Amniotic epithelial cell (primary cell): ENCODE data around the gene MACROH2A2.
A peak's percentile ranks its signal among the peaks of the same experiment; 100 is the strongest.
"Not testable (repeated sequence)": the region's sequence is repeated elsewhere in the genome, so short reads cannot be mapped to it uniquely, and the experiment has no call there.

Source experiments
- DNase-seq: peaks from one replicate; pipeline ENCODE4 v3.0.0-alpha.2; 2010; ENCODE audit warnings: low read depth

Gene MACROH2A2

GRCh38 chr10:70101068-70101562 lies 48.5 kb downstream of the MACROH2A2 start:
- not testable (repeated sequence) for DNase-seq

DNA sequence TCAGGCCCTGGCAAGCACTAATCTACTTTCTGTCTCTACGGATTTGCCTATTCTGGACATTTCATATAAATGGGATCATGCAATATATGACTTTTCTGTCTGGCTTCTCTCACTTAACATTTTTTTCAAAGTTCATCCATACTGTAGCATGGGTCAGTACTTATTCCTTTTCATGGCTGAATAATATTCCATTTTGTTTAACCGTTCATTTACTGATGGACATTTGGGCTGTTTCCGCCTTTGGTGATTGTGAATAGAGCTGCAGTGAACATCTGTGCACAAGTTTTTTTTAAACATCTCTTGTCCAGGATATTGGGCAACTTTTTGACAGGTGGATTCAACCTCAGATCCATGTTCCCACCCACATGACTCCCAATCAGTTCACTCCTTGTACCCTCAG lies 49.0 kb downstream of the MACROH2A2 start:
- no peak for DNase-seq

GRCh38 chr10:70106958-70107791 lies 54.5 kb downstream of the MACROH2A2 start:
- DNase-seq: no peak

DNA sequence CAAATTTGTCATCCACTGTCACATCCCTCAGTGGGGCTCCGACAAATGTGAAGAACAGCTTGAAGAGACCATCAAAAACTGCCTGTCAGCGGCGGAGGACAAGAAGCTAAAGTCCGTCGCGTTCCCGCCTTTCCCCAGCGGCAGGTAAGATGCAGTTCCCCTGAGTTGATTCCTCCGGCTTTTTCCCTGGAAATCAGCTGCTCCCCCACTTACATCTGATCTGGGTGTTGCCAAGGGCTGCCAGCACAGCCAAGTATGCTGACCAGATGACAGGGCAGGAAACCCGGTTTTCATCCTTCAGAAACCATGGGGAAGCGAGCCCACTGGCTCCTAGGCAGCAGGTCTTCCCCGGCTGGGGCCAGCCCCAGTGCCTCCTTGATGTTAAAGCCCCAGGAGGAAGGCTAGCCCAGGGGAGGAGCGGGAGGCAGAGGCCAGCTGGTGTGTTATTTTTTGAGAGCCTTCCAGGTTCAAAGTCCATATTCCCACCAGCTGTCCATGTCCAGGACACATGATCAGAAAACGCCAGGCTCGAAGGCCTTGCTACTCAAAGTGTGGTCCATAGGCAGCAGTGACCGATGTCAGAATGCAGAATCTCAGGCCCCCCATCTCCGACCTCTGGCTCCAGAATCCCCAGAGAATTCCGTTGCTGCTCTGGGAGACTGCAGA lies 56.6 kb downstream of the MACROH2A2 start:
- DNase-seq: no peak

DNA sequence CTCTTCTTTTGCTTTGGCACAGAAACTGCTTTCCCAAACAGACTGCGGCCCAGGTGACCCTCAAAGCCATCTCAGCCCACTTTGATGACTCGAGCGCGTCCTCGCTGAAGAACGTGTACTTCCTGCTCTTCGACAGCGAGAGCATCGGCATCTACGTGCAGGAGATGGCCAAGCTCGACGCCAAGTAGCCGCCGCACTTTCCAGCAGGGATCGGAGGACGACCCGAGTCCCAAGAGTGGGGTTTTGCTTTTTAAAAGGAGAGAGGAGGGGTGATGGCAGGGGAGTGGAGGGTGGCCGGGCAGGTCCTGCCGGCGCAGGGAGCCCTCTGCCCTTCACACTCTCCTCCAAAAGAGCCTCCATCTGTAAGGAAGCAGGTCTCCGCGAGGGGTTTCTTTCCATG lies 58.9 kb downstream of the MACROH2A2 start:
- DNase-seq: no peak

DNA sequence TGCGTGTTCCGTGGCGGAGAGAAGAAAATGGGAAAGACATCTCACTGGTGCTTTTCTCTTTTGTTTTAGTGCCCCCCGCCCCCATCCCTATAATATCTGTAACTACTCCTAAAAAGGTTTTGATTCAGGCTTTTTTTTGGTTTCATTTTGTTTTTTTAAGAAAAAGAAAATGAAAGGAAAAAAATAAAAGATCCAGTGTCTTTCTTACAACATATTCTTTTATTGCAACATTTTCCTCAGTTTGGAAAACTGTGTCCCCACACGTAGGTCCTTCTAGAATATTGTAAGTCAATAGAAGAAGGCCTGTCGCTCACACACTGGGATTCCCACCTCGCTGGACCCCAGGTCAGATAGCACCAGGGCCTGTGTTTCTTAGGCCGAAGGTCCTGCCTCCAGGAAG lies 59.4 kb downstream of the MACROH2A2 start:
- no peak for DNase-seq

DNA sequence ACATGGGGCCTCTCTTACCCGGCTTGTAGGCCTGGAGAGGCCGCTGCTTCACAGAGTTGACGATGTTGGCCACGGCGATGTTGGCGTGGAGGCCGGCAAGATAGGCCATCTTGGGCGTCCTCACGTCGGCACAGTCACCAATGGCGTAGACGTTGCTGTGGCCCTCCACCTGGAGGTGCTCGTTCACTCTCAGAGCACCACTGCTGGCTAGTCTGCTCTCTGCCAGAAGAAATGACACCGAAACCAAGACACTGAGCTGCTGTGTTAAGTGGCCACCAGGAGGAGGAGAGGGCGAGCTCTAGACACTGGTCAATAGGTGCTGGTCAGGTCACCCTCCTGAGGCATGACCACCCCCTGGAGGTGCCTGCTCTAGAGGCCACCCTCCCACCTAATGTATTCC lies 62.3 kb downstream of the MACROH2A2 start:
- DNase-seq: no peak

DNA sequence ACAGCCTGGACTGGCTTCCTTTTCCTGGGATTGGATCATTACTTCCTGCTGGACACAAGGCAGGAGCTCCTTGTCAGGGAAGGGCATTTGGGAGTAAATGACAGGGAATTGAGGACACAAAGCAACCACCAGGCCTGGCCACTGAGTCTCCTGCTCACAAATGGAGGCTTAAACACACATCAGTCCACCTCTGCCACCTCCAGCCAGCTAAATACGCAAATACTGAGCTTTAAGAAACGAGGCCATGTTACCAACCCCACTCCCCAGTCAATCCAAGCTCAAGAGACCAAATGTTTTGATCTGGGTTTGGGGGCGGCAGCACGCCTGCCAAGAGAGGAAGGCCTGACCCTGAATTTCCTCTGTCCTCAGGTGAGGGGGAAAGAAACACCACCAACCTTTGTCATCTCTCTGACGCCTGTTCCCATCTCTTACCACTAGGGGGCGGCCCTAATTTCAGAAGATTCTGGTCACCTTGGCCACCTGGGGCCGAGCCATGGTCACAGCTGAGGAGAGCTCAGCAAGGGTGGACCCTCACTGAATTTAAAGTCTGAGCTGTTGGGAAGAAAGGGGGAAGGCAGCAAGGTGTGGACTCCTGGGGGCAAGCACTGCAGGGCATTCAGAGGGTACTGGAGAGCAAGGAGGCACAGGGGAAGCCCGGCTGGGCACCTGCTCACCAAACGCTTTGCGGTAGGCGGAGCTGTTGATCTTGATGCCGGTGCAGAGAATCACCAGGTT lies 63.5 kb downstream of the MACROH2A2 start:
- DNase-seq: peak; percentile 15

DNA sequence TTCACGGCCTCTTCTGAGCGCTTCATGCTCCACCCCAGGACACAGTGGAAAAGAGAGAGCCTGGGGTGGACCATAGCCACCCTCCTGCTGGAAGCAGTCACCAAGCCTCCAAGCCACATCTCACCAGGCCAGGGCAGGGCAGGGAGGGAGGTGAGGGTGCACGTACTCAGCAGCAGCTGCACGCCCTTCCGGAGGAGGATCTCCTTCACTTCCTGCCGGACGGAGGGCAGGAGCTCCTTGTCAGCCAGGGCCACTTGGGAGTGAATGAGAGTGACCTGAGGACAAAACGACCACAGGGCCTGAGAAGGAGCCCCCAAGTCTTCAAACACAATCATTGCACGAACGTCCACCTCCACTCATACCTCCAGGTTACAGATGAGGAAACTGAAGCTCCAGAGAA lies 65.0 kb downstream of the MACROH2A2 start:
- no peak for DNase-seq

- no peak for DNase-seq
Measured at GRCh38 chr10:70118196-70118595, 65.5 kb downstream of the MACROH2A2 start.

DNA sequence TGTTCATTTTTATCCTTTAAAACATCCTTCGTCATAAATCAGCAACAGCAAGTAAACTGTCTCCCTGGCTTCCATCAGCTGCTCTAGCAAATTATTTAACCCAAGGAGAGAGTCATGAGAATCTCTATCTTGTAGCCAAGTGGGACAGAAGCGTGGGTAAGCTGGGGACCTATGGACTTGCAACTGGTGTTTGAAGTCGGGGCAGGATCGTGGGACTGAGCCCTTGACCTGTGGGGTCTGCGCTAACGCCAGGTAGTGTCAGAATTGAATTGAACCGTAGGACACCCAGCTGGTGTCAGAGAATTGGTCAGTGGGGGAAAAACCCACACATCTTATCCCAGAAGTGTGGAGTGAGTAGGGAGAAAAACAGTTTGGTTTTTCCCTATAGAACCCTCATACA lies 66.6 kb downstream of the MACROH2A2 start:
- no peak for DNase-seq

GRCh38 chr10:70119623-70120022 lies 67.0 kb downstream of the MACROH2A2 start:
- no peak for DNase-seq

DNA sequence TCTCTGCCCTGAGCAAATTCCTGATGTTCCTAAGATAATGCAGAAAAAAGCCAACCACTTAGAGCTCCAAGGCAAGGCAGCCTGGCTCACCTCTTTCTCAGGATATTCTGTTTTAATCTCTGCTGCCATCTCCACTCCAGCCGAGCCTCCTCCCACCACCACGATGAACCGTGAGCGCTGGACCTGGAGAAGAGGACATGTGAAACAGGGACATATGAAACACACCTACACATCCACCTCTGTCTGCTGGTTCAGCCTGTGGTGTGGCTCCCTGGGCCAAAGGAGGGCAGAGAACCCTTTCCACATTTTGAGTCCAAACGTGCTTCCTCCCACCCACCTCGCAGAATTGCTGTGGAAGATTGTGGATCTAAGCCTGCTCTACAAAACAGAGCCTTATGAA lies 67.8 kb downstream of the MACROH2A2 start:
- no peak for DNase-seq

GRCh38 chr10:70121281-70121949 lies 68.8 kb downstream of the MACROH2A2 start:
- no peak for DNase-seq

DNA sequence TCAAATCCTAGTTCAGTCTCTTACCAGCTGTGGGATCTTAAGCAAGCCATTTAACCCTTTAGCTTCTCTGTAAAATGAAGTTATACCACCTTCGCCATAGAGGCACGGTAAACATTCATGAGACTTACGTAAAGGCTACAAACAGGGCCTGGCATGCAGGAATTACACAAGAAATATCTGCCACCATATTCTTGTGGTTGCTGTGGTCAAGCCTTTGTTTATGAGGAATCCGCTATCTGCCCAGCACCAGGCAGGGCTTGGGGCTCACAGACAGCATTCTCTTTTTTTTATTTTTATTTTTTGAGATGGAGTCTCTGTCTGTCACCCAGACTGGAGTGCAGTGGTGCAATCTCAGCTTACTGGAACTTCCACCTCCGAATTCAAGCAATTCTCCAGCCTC lies 70.1 kb downstream of the MACROH2A2 start:
- peak; percentile 97 for DNase-seq

DNA sequence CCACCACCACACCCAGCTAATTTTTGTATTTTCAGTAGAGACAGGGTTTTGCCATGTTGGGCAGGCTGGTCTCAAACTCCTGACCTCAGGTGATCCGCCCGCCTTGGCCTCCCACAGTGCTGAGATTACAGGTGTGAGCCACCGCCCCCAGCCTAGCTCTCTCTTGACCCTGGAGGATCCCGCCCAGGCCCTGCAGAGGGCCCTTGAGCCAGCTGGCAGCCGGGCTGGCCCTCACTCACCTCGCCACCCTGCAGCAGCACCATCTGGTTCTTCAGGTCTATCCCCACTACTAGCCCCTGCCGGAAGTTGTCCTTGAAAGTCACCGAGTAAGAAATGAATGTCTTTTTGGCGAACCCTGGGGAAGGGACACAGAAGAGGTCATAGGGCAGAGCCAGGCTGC lies 70.5 kb downstream of the MACROH2A2 start:
- not testable (repeated sequence) for DNase-seq

DNA sequence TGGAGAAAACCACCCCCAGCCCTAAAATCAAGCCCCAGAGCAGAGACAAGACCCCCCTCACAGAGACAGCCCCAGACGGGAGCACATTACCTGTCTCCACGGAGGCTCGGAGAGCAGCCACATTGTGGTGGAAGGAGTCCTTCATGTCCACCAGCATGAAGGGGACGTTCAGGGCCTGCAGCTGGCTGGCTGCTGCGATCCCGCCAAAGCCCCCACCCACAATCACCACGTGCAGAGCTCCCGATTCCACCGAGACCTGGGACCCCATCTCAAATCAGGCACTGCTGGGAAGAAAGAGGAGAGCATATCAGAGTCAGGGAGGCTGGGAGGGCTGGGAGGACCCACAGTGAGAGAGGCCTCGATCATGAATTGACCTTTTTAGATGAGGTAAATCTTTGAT lies 71.2 kb downstream of the MACROH2A2 start:
- DNase-seq: no peak

DNA sequence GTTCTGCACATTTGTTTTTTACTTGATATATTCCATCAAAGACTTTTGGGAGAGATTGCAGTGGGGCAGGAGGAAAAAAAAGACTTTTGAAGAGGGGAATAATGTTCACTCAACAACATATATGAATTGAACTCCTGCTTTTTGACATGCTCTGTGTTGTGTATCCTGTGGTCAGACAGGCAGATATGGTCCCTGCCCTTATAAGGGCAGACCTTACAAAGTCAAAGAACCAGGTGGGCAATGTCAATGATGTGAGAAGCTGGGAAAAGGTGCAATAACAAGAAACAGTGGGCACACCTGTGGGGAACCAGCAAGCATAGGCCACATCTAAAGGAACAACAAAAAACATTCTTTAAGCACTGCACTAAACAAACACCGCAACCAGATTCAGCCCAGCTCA lies 71.8 kb downstream of the MACROH2A2 start:
- peak; percentile 29 for DNase-seq

GRCh38 chr10:70124918-70125317 lies 72.3 kb downstream of the MACROH2A2 start:
- DNase-seq: no peak

- DNase-seq: no peak
Measured at GRCh38 chr10:70125918-70126552, 73.4 kb downstream of the MACROH2A2 start.

GRCh38 chr10:70126700-70127395 lies 74.2 kb downstream of the MACROH2A2 start:
- no peak for DNase-seq
